Measurements from ENCODE around the gene RASAL3.

Gene RASAL3

GRCh38 chr19:15448044-15448777, 16.1 kb downstream of the RASAL3 start:
- TF ChIP-seq, protein P1, sequence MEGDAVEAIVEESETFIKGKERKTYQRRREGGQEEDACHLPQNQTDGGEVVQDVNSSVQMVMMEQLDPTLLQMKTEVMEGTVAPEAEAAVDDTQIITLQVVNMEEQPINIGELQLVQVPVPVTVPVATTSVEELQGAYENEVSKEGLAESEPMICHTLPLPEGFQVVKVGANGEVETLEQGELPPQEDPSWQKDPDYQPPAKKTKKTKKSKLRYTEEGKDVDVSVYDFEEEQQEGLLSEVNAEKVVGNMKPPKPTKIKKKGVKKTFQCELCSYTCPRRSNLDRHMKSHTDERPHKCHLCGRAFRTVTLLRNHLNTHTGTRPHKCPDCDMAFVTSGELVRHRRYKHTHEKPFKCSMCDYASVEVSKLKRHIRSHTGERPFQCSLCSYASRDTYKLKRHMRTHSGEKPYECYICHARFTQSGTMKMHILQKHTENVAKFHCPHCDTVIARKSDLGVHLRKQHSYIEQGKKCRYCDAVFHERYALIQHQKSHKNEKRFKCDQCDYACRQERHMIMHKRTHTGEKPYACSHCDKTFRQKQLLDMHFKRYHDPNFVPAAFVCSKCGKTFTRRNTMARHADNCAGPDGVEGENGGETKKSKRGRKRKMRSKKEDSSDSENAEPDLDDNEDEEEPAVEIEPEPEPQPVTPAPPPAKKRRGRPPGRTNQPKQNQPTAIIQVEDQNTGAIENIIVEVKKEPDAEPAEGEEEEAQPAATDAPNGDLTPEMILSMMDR (IDR thresholded peaks at IDR 0.05; ENCODE audit: insufficient read depth, low read depth, low read length, missing control alignments), result no peak
- no peak overlapping the region for H3K4me3 ChIP-seq (ENCODE audit: low read length)
- no peak for DNase-seq (ENCODE audit: low read depth)

DNA sequence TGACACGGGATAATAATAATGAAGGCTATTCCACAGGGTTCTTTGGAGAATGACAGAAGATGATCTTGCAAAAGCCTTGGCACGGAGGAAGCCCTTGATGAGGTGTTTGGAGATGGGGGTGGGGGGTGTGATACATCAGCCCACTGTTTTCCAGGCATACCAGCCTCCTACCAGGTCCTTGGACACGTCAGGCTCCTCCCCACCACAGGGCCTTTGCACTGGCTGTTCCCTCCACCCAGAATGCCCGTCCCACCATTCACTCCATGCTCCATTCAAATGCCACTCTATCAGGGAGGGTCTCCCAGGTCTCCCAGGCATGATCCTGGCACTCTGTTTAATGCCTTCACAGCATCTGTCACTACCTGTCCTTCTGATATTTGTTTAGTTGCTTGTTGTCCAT, 17.3 kb downstream of the RASAL3 start:
- no peak for DNase-seq (ENCODE audit: low read depth)
- H3K4me3 ChIP-seq (ENCODE audit: low read length), result no peak overlapping the region
- TF ChIP-seq, protein P1 (IDR thresholded peaks at IDR 0.05; ENCODE audit: insufficient read depth, low read depth, low read length, missing control alignments), result no peak

DNA sequence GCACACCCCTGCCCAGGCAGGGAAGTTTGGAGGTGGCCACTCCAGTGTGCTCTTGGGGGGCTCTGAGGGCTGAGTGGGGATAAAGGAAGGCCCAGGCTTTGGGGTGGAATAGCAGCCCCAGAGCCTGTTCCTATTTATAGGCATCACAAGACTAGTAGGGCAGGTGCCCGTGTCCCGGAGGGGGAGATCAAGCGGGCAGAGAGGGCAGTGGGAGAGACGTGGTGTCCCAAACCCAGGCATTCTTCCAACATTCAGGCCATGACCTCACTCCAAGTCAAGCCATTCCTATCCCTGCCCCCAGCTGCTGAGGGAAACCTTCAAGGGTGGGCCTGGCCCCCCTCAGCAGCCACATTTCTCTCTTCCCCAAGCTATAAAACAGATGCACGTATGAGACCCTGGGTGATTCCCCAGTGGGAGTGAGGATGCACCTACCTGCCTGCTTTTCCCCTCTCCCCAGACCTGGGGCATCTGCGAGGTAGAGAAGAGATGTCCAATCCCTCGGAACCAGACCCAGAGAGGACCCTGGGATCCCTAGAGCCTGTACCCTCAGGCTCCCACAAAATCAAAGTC, 18.5 kb downstream of the RASAL3 start:
- TF ChIP-seq, protein P1 (IDR thresholded peaks at IDR 0.05; ENCODE audit: insufficient read depth, low read depth, low read length, missing control alignments), result no peak
- H3K4me3 ChIP-seq (ENCODE audit: low read length), result no peak overlapping the region
- DNase-seq (ENCODE audit: low read depth), result no peak

DNA sequence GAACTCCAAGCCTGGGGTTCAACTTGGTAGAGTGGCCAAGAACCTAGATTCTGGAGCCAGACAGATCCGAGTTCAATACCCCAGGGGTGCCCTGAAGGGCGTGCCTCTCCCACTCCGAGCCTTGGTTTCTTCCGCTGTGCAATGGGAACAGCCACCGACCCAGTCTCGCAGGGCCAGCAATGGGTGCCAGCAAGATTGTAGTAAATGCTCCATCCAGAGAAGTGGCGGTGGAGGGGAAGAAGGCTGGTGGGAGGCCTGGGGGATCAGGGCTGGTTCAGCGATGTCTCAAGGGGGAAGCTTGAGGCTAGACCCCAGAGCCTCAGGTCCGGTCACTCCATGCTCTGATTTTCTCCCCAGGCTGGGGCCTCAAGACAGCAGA, 19.1 kb downstream of the RASAL3 start:
- H3K4me3 ChIP-seq (ENCODE audit: low read length), result no peak overlapping the region
- TF ChIP-seq, protein P1 (IDR thresholded peaks at IDR 0.05; ENCODE audit: insufficient read depth, low read depth, low read length, missing control alignments), result no peak
- no peak for DNase-seq (ENCODE audit: low read depth)

- TF ChIP-seq, protein P1 (IDR thresholded peaks at IDR 0.05; ENCODE audit: insufficient read depth, low read depth, low read length, missing control alignments), result no peak
- H3K4me3 ChIP-seq (ENCODE audit: low read length), result no peak overlapping the region
- DNase-seq (ENCODE audit: low read depth), result no peak
Measured at GRCh38 chr19:15444505-15445226, 19.7 kb downstream of the RASAL3 start.

- DNase-seq (ENCODE audit: low read depth), result no peak
- TF ChIP-seq, protein P1 (IDR thresholded peaks at IDR 0.05; ENCODE audit: insufficient read depth, low read depth, low read length, missing control alignments), result no peak
- H3K4me3 ChIP-seq (ENCODE audit: low read length), result no peak overlapping the region
Measured at GRCh38 chr19:15443838-15444237, 20.5 kb downstream of the RASAL3 start.
